ENCODE data around the gene CADPS.

Gene CADPS

GRCh38 chr3:62812631-62813030 lies 62.6 kb downstream of the CADPS start:
- H3K27me3 ChIP-seq (ENCODE audit: insufficient read depth, poor library complexity, severe bottlenecking), result no peaks in the 10 kb centered on the region
- H3K4me3 ChIP-seq (replicated peaks; ENCODE audit: insufficient read depth, low read length), result no peak overlapping the region
- H3K27ac ChIP-seq (replicated peaks), result no peak overlapping the region
- DNase-seq (ENCODE audit: low read depth in 1 of 2, low spot score in 1 of 2), result no peak
- TF ChIP-seq REST (IDR thresholded peaks at IDR 0.05; ENCODE audit: insufficient replicate concordance, low read depth), result no peak
- TF ChIP-seq CTCF (IDR thresholded peaks at IDR 0.05; ENCODE audit: insufficient read depth, low read length), result no peak
- no peak for TF ChIP-seq SPI1 (IDR thresholded peaks at IDR 0.05; ENCODE audit: borderline replicate concordance, low read depth)
- TF ChIP-seq GABPA (IDR thresholded peaks at IDR 0.05; ENCODE audit: low read depth), result no peak
- no peak for TF ChIP-seq POLR2AphosphoS5 (IDR thresholded peaks at IDR 0.05; ENCODE audit: low read depth)

GRCh38 chr3:62811119-62811518 lies 64.1 kb downstream of the CADPS start:
- Histone ChIP-seq H3K4me3 (replicated peaks; ENCODE audit: insufficient read depth, low read length) (no peak overlapping the region), H3K27me3 (ENCODE audit: insufficient read depth, poor library complexity, severe bottlenecking) (no peaks in the 10 kb centered on the region), H3K27ac (replicated peaks) (no peak overlapping the region)
- TF ChIP-seq SPI1 (IDR thresholded peaks at IDR 0.05; ENCODE audit: borderline replicate concordance, low read depth), result no peak
- TF ChIP-seq POLR2AphosphoS5 (IDR thresholded peaks at IDR 0.05; ENCODE audit: low read depth), result no peak
- TF ChIP-seq CTCF (IDR thresholded peaks at IDR 0.05; ENCODE audit: insufficient read depth, low read length), result no peak
- TF ChIP-seq GABPA (IDR thresholded peaks at IDR 0.05; ENCODE audit: low read depth), result no peak
- TF ChIP-seq REST (IDR thresholded peaks at IDR 0.05; ENCODE audit: insufficient replicate concordance, low read depth), result no peak
- DNase-seq (ENCODE audit: low read depth in 1 of 2, low spot score in 1 of 2), result no peak

- Histone ChIP-seq H3K4me3 (replicated peaks; ENCODE audit: insufficient read depth, low read length) (no peak overlapping the region), H3K27ac (replicated peaks) (no peak overlapping the region), H3K27me3 (ENCODE audit: insufficient read depth, poor library complexity, severe bottlenecking) (no peaks in the 10 kb centered on the region)
- TF ChIP-seq CTCF (IDR thresholded peaks at IDR 0.05; ENCODE audit: insufficient read depth, low read length) (no peak), SPI1 (IDR thresholded peaks at IDR 0.05; ENCODE audit: borderline replicate concordance, low read depth) (no peak), POLR2AphosphoS5 (IDR thresholded peaks at IDR 0.05; ENCODE audit: low read depth) (no peak)
- no peak for DNase-seq (ENCODE audit: low read depth in 1 of 2, low spot score in 1 of 2)
Observed at GRCh38 chr3:62809369-62809768, 65.8 kb downstream of the CADPS start.

GRCh38 chr3:62805580-62806277 lies 69.5 kb downstream of the CADPS start:
- TF ChIP-seq CTCF (IDR thresholded peaks at IDR 0.05; ENCODE audit: insufficient read depth, low read length), result no peak
- no peak for TF ChIP-seq POLR2AphosphoS5 (IDR thresholded peaks at IDR 0.05; ENCODE audit: low read depth)
- TF ChIP-seq REST (IDR thresholded peaks at IDR 0.05; ENCODE audit: insufficient replicate concordance, low read depth), result no peak
- TF ChIP-seq SPI1 (IDR thresholded peaks at IDR 0.05; ENCODE audit: borderline replicate concordance, low read depth), result no peak
- no peak for TF ChIP-seq GABPA (IDR thresholded peaks at IDR 0.05; ENCODE audit: low read depth)
- no peak for DNase-seq (ENCODE audit: low read depth in 1 of 2, low spot score in 1 of 2)
- no peaks in the 10 kb centered on the region for H3K27me3 ChIP-seq (ENCODE audit: insufficient read depth, poor library complexity, severe bottlenecking)
- no peak overlapping the region for H3K4me3 ChIP-seq (replicated peaks; ENCODE audit: insufficient read depth, low read length)
- H3K27ac ChIP-seq (replicated peaks), result no peak overlapping the region
